ENCODE measurements around the gene SBNO1.

GRCh38 chr12:123363740-123364531 is 711 bp downstream of the SBNO1 start:
- TF ChIP-seq CTCF (conservative IDR thresholded peaks at IDR 0.05) (no peak), ZFX (IDR thresholded peaks at IDR 0.05) (no peak)

All from C4-2B (cell line).